BJ (cell line): ENCODE data around the gene FLNB. TPM values are rescaled to one million over a fixed set of nuclear protein-coding genes. Genes with fewer than 3 reads are reported as not detected.
"Not testable (repeated sequence)": the region's sequence is repeated elsewhere in the genome, so short reads cannot be mapped to it uniquely, and the experiment has no call there.

Experiments used
- CTCF ChIA-PET: fragments of 350-600 bp; formaldehyde crosslinking; extraction: SDS; loops from one replicate; lab custom pipeline; 2021; ENCODE audit warnings: antibody characterized with exemption, inconsistent platforms; lab: Yijun Ruan, JAX
- POLR2A ChIA-PET: fragments of 300-600 bp; sonication (Branson Sonifier 250); formaldehyde crosslinking; extraction: SDS; loops from one replicate; lab custom pipeline; 2021; ENCODE audit warnings: antibody characterized with exemption; lab: Charles Lee
- DNase-seq: peaks from one replicate; pipeline ENCODE4 v3.0.0-alpha.2; 2011; ENCODE audit warnings: low read depth
- H3K27me3 ChIP-seq: 2 replicates; pipeline ENCODE4 v1.6.0; 2011; ENCODE audit warnings: low read length; ENCODE audit not compliant: control insufficient read depth, insufficient read depth
- H3K36me3 ChIP-seq: 2 replicates; pipeline ENCODE4 v1.5.1; 2011; ENCODE audit warnings: low read length; ENCODE audit not compliant: control insufficient read depth, insufficient read depth
- H3K4me3 ChIP-seq: 2 replicates; pipeline ENCODE4 v1.5.1; 2011; ENCODE audit warnings: low read depth, mild to moderate bottlenecking, control low read depth, low read length
- CTCF ChIP-seq: IDR thresholded peaks from 2 replicates; pipeline ENCODE4 v1.5.1; 2011; ENCODE audit warnings: low read depth, mild to moderate bottlenecking, control low read depth, inconsistent platforms, low read length, moderate library complexity; ENCODE audit not compliant: insufficient read depth
- polyA plus RNA-seq: library from polyadenylated mRNA; depleted of rRNA; stranded (reverse); fragments of >200 nt; gene quantifications from 2 replicates; pipeline ENCODE4 v1.2.3, GENCODE V29; 2011

Gene FLNB
- polyA plus RNA-seq, 1 experiment, result 111 TPM

GRCh38 chr3:58197588-58197987 lies 189.4 kb downstream of the FLNB start:
- TF ChIP-seq CTCF, result no peak
- Histone ChIP-seq H3K27me3 (peaks cover 1% of the 10 kb centered on the region; the same call in 1 of the 2 replicates), H3K36me3 (no peaks in the 10 kb centered on the region), H3K4me3 (no peak overlapping the region)
- CTCF ChIA-PET, result interaction anchor here (1.1 to 5.5 kb wide), 5 partner anchors 9 to 109 kb away, joined by 3 to 18 read pairs (median 4); partner anchors contain the start of genes HTD2 and RPP14
- DNase-seq, result no peak
- POLR2A ChIA-PET, result no interaction called here

DNA sequence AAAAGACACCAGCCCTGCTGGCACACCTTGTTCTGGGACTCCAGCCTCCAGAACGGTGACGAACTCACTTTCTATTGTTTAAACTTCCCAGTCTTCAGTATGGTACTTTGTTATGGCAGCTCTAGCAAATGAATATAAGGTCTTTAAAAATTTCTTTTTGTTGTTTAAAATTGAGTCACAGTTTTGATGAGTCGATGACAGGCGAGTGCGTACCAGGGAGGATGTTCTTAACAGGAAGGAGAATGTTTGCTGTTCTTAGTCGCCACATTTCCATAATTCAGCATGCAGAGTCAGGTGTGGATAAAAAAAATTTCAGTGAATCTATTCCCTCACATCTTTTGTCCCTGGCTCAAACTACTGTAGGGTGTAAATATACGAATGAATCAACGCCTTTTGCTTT lies 190.1 kb downstream of the FLNB start:
- Histone ChIP-seq H3K4me3 (no peak overlapping the region), H3K27me3 (peaks cover 1% of the 10 kb centered on the region; the same call in 1 of the 2 replicates), H3K36me3 (no peaks in the 10 kb centered on the region)
- no peak for TF ChIP-seq CTCF
- CTCF ChIA-PET, result interaction anchor here (1.1 to 5.5 kb wide), 3 partner anchors 10 to 108 kb away, joined by 3 to 18 read pairs (median 7); partner anchors contain the start of genes HTD2 and RPP14
- POLR2A ChIA-PET, result no interaction called here
- DNase-seq, result no peak

DNA sequence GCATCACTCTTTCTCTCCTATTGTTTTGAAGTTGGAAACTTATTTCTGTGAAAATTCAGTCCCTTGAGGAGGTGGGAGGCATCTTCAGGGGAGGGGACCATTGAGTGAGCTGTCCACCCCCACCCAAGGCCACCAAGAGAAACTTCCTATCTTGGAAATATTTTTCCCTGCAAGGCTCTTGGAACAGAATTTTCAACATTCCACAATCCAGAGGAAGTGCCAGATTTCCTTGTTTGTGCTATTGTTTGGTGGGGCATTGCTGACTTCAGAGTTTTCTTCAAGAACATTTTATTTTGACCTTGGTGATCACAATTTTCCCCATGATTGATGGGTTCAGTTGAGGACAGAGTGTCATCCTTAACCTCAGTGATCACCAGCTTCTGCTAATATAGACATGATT lies 190.6 kb downstream of the FLNB start:
- TF ChIP-seq CTCF, result no peak
- peaks cover 1% of the 10 kb centered on the region; the same call in 1 of the 2 replicates for H3K27me3 ChIP-seq
- no peak for DNase-seq
- no peak overlapping the region for H3K4me3 ChIP-seq
- ChIA-PET CTCF (interaction anchor here (1.1 to 5.5 kb wide), 3 partner anchors 11 to 108 kb away, joined by 3 to 18 read pairs (median 15); partner anchors contain the start of genes HTD2 and RPP14), POLR2A (no interaction called here)
- H3K36me3 ChIP-seq, result no peaks in the 10 kb centered on the region

- no peak overlapping the region for H3K4me3 ChIP-seq
- H3K36me3 ChIP-seq, result no peaks in the 10 kb centered on the region
- ChIA-PET CTCF (interaction anchor here (0.8 to 5.5 kb wide), 3 partner anchors 12 to 106 kb away, joined by 3 to 18 read pairs (median 15); partner anchors contain the start of genes ABHD6, HTD2 and RPP14), POLR2A (no interaction called here)
- peaks cover 1% of the 10 kb centered on the region; the same call in 1 of the 2 replicates for H3K27me3 ChIP-seq
- no peak for DNase-seq
- no peak for TF ChIP-seq CTCF
These were observed 192.0 kb downstream of the FLNB start for GRCh38 chr3:58200121-58200709.

- Histone ChIP-seq H3K27me3 (peaks cover 1% of the 10 kb centered on the region; the same call in 1 of the 2 replicates), H3K36me3 (no peaks in the 10 kb centered on the region), H3K4me3 (no peak overlapping the region)
- CTCF ChIA-PET, result interaction anchor here (2.7 to 5.5 kb wide), 2 partner anchors 13 to 105 kb away, joined by 15 to 18 read pairs; partner anchors contain the start of genes HTD2 and RPP14
- DNase-seq, result no peak
- no peak for TF ChIP-seq CTCF
- POLR2A ChIA-PET, result no interaction called here
These were observed 192.7 kb downstream of the FLNB start for GRCh38 chr3:58200846-58201355.

- POLR2A ChIA-PET, result interaction anchor here (0.6 kb wide), 1 partner anchor 367 kb away, joined by 19 read pairs; no protein-coding TSS in a partner anchor
These were observed 193.2 kb downstream of the FLNB start for GRCh38 chr3:58201451-58201850.

More at GRCh38 chr3:58201451-58201850, 193.2 kb downstream of the FLNB start:
- CTCF ChIA-PET, result interaction anchor here (2.7 to 5.5 kb wide), 2 partner anchors 14 to 105 kb away, joined by 15 to 18 read pairs; partner anchors contain the start of genes HTD2 and RPP14
- H3K36me3 ChIP-seq, DNase-seq, H3K27me3 ChIP-seq, H3K4me3 ChIP-seq: not testable (repeated sequence)
